GM12878 (cell line): ENCODE measurements around the gene GSG1L. TPM values are rescaled to one million over a fixed set of nuclear protein-coding genes. Genes with fewer than 3 reads are reported as not detected.

Experiments
- ATAC-seq: fragments of 200-7000 bp; cut with Tn5 transposase; 3 replicates; pipeline ENCODE4 v1.9.1; 2020; ENCODE audit warnings: mild to moderate bottlenecking, moderate library complexity
- BruUV-seq: library from RNA; stranded (reverse); fragments of 400-500 nt; replicated peaks from 2 replicates; lab custom pipeline; 2021; lab: Mats Ljungman, UMichigan
- CTCF ChIA-PET: fragments of 300-600 bp; sonication (Branson Sonifier 250); formaldehyde crosslinking; extraction: SDS; loops from one replicate; lab custom pipeline; 2021; ENCODE audit warnings: inconsistent platforms; lab: Yijun Ruan, JAX
- POLR2A ChIA-PET: fragments of 350-600 bp; formaldehyde crosslinking; extraction: SDS; loops from one replicate; lab custom pipeline; 2021; ENCODE audit warnings: inconsistent platforms; lab: Charles Lee
- RAD21 ChIA-PET: fragments of 300-600 bp; sonication (Branson Sonifier 250); formaldehyde crosslinking; loops from one replicate; lab custom pipeline; 2023; ENCODE audit warnings: antibody characterized with exemption; ENCODE audit not compliant: unreplicated experiment; lab: Charles Lee
- SMC1A ChIA-PET: fragments of 300-600 bp; sonication (Branson Sonifier 250); formaldehyde crosslinking; loops from one replicate; lab custom pipeline; 2023; ENCODE audit not compliant: unreplicated experiment, uncharacterized antibody; lab: Charles Lee
- DNase-seq: peaks from one replicate; pipeline ENCODE4 v3.0.0-alpha.2; 2011; ENCODE audit warnings: low read depth, low spot score
- FAIRE-seq: peaks from 3 replicates; lab custom pipeline; 2011; peaks lifted over from hg19 to GRCh38; lab: Jason Lieb, UNC
- H2AFZ ChIP-seq: 2 replicates; pipeline ENCODE4 v1.6.0; 2011; ENCODE audit warnings: low read depth, low read length, control low read depth; ENCODE audit not compliant: control insufficient read depth
- H3K27ac ChIP-seq: 2 replicates; pipeline ENCODE4 v1.5.1; 2011; ENCODE audit warnings: control low read depth; ENCODE audit not compliant: control insufficient read depth, insufficient read depth
- H3K27me3 ChIP-seq, 2 experiments: replicated peaks in 1 of 2; 2 replicates each; pipeline versions ENCODE4 v1.6.0 to v1.6.1; 2011; ENCODE audit warnings: low read length in 1 of 2; ENCODE audit not compliant: control insufficient read depth in 2 of 2, insufficient read depth in 2 of 2
- H3K36me3 ChIP-seq, 2 experiments: 2 replicates each; pipeline ENCODE4 v1.5.1; 2011; ENCODE audit warnings: low read length in 1 of 2; ENCODE audit not compliant: control insufficient read depth in 2 of 2, insufficient read depth in 2 of 2
- H3K4me1 ChIP-seq: 2 replicates; pipeline ENCODE4 v1.6.1; 2011; ENCODE audit warnings: mild to moderate bottlenecking, low read length, moderate library complexity, mixed read lengths; ENCODE audit not compliant: control insufficient read depth, insufficient read depth
- H3K4me2 ChIP-seq: 2 replicates; pipeline ENCODE4 v1.6.0; 2011; ENCODE audit warnings: control low read depth; ENCODE audit not compliant: control insufficient read depth, insufficient read depth
- H3K4me3 ChIP-seq: fragments of 200-600 bp; sonication (generic); 2 replicates; pipeline ENCODE4 v1.5.1; 2016
- H3K79me2 ChIP-seq: 2 replicates; pipeline ENCODE4 v1.6.0; 2011; ENCODE audit warnings: low read length; ENCODE audit not compliant: control insufficient read depth, insufficient read depth
- H3K9ac ChIP-seq: 2 replicates; pipeline ENCODE4 v1.8.0; 2011; ENCODE audit warnings: low read length, control low read depth, mixed read lengths; ENCODE audit not compliant: control insufficient read depth, insufficient read depth
- H3K9me3 ChIP-seq: replicated peaks from 3 replicates; pipeline ENCODE4 v1.5.1; 2011; ENCODE audit warnings: mild to moderate bottlenecking, low read length; ENCODE audit not compliant: control insufficient read depth, insufficient read depth
- H4K20me1 ChIP-seq: 2 replicates; pipeline ENCODE4 v1.6.0; 2011; ENCODE audit not compliant: control insufficient read depth, insufficient read depth
- CEBPB ChIP-seq, 2 experiments: fragments of 150-350 bp in 1 of 2; IDR thresholded peaks; 2 replicates each; pipeline ENCODE4 v1.6.1; 2012 to 2014; ENCODE audit warnings: low read depth in 2 of 2, low read length in 2 of 2, borderline replicate concordance in 1 of 2, inconsistent platforms in 1 of 2
- CHD4 ChIP-seq: fragments of 200-600 bp; sonication (generic); IDR thresholded peaks from 2 replicates; pipeline ENCODE4 v1.6.1; 2016; ENCODE audit warnings: mild to moderate bottlenecking
- EP300 ChIP-seq, 2 experiments: fragments of 150-350 bp in 1 of 2; IDR thresholded peaks; 2 replicates each; pipeline ENCODE4 v1.6.1; 2011 to 2012; ENCODE audit warnings: low read depth in 2 of 2, low read length in 2 of 2, borderline replicate concordance in 1 of 2, improper control_type of control experiment in 1 of 2, inconsistent platforms in 1 of 2; ENCODE audit not compliant: control insufficient read depth in 1 of 2
- IRF4 ChIP-seq: IDR thresholded peaks from 2 replicates; pipeline ENCODE4 v1.6.1; 2011; ENCODE audit warnings: low read depth, low read length
- POLR2AphosphoS2 ChIP-seq: IDR thresholded peaks from 2 replicates; pipeline ENCODE4 v1.6.1; 2011; ENCODE audit warnings: low read depth, mild to moderate bottlenecking, low read length, improper control_type of control experiment, moderate library complexity
- RELA ChIP-seq: fragments of 450-650 bp; IDR thresholded peaks from 2 replicates; pipeline ENCODE4 v1.8.0; 2014; ENCODE audit warnings: borderline replicate concordance; ENCODE audit not compliant: partially characterized antibody
- SMAD1 ChIP-seq: fragments of 450-650 bp; IDR thresholded peaks from 2 replicates; pipeline ENCODE4 v1.6.1; 2018; ENCODE audit warnings: mild to moderate bottlenecking, low read depth; ENCODE audit not compliant: partially characterized antibody
- STAT1 ChIP-seq: fragments of 450-650 bp; conservative IDR thresholded peaks from 2 replicates; pipeline ENCODE4 v1.6.1; 2014; ENCODE audit warnings: antibody characterized with exemption, mild to moderate bottlenecking
- SUPT20H ChIP-seq: IDR thresholded peaks from 2 replicates; pipeline ENCODE4 v1.6.1; 2011; ENCODE audit warnings: low read depth, mild to moderate bottlenecking, low read length, moderate library complexity, borderline replicate concordance; ENCODE audit not compliant: control insufficient read depth
- TBL1XR1 ChIP-seq: IDR thresholded peaks from 2 replicates; pipeline ENCODE4 v1.6.1; 2012; ENCODE audit warnings: low read depth, low read length, improper control_type of control experiment
- YY1 ChIP-seq: IDR thresholded peaks from 2 replicates; pipeline ENCODE4 v1.6.1; 2011; ENCODE audit warnings: low read depth, mild to moderate bottlenecking, low read length
- ZNF217 ChIP-seq: fragments of 450-650 bp; IDR thresholded peaks from 2 replicates; pipeline ENCODE4 v1.6.1; 2017; ENCODE audit warnings: antibody characterized with exemption, mild to moderate bottlenecking
- ZZZ3 ChIP-seq: IDR thresholded peaks from 2 replicates; pipeline ENCODE4 v1.6.1; 2011; ENCODE audit warnings: low read depth; ENCODE audit not compliant: control insufficient read depth, insufficient read length
- WGBS: methylation state at CpG from one replicate; pipeline ENCODE4 v1.1.6; 2016; ENCODE audit warnings: low lambda C conversion rate; ENCODE audit not compliant: insufficient replicate concordance, insufficient coverage; ENCODE audit errors: missing lambda C conversion rate; 5-methylcytosine and 5-hydroxymethylcytosine counted together
- in situ Hi-C: fragments of 300-500 bp; cut with MboI; formaldehyde crosslinking; loops from 9 replicates; pipeline ENCODE4 v1.14.3; 2018; ENCODE audit warnings: mixed read lengths
- intact Hi-C: fragments of 100-400 bp; cut with micrococcal nuclease; formaldehyde crosslinking; loops from one replicate; pipeline ENCODE4 v1.14.2; 2022; ENCODE audit not compliant: unreplicated experiment
- polyA plus RNA-seq, 11 experiments: library from polyadenylated mRNA; depleted of rRNA in 4 of 11; unstranded in 6 of 11; stranded (reverse) in 5 of 11; fragments of >200 nt; fragmentation: Nextera tagmentation in 4 of 11; fragmentation: Illumina TruSeq in 1 of 11; extraction: Ambion mirVana in 4 of 11; extraction: Trizol in 1 of 11; gene quantifications; 1 replicate in 1 of 11; 2 replicates in 10 of 11; pipeline versions ENCODE4 v1.2.1 to v1.2.3, GENCODE V29; 2011 to 2016; ENCODE audit warnings: inconsistent platforms in 2 of 11, missing spikeins in 2 of 11, low read depth in 1 of 11
- total RNA-seq, 4 experiments: library from RNA; depleted of rRNA in 3 of 4; stranded (reverse); fragments of >200 nt in 3 of 4; fragmentation: Illumina TruSeq in 1 of 4; extraction: Trizol in 1 of 4; gene quantifications; 2 replicates each; pipeline versions ENCODE4 v1.2.1 to v1.2.3, GENCODE V29; 2013 to 2021
- TF ChIP-seq, protein P1 (sequence below): fragments of 450-650 bp; IDR thresholded peaks from 2 replicates; pipeline ENCODE4 v1.6.1; 2017; ENCODE audit warnings: mild to moderate bottlenecking

GSG1L gene
- total and polyA plus RNA-seq, 10 of the 15 experiments (the other 5 are each of a cell fraction or from before 2014, with no cell fraction given) = not detected

- CTCF ChIA-PET = interaction anchor here (0.9 to 5.3 kb wide), 4 partner anchors 97 to 429 kb away, joined by 3 to 41 read pairs (median 16); no protein-coding TSS in a partner anchor
- no peak overlapping the region for H3K9ac ChIP-seq
- intact Hi-C loops = no loop called here
- no peaks in the 10 kb centered on the region for H3K79me2 ChIP-seq
- POLR2A ChIA-PET = no interaction called here
- no peaks in the 10 kb centered on the region for H3K36me3 ChIP-seq
- no peaks in the 10 kb centered on the region for H3K4me1 ChIP-seq
- H3K4me3 ChIP-seq = no peak overlapping the region
- no peak overlapping the region for H3K4me2 ChIP-seq
- no peaks in the 10 kb centered on the region for H4K20me1 ChIP-seq
- no peak for TF ChIP-seq CEBPB (IDR thresholded peaks at IDR 0.05; ENCODE audit: borderline replicate concordance in 1 of 2, low read depth in 2 of 2, low read length in 2 of 2)
- no peak for TF ChIP-seq SUPT20H
- no peak for TF ChIP-seq YY1
- TF ChIP-seq ZZZ3 = no peak
- TF ChIP-seq ZNF217 = no peak
- no peak for TF ChIP-seq TBL1XR1
- TF ChIP-seq POLR2AphosphoS2 = no peak
- TF ChIP-seq, protein P1, sequence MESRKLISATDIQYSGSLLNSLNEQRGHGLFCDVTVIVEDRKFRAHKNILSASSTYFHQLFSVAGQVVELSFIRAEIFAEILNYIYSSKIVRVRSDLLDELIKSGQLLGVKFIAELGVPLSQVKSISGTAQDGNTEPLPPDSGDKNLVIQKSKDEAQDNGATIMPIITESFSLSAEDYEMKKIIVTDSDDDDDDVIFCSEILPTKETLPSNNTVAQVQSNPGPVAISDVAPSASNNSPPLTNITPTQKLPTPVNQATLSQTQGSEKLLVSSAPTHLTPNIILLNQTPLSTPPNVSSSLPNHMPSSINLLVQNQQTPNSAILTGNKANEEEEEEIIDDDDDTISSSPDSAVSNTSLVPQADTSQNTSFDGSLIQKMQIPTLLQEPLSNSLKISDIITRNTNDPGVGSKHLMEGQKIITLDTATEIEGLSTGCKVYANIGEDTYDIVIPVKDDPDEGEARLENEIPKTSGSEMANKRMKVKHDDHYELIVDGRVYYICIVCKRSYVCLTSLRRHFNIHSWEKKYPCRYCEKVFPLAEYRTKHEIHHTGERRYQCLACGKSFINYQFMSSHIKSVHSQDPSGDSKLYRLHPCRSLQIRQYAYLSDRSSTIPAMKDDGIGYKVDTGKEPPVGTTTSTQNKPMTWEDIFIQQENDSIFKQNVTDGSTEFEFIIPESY = no peak
- no peak for TF ChIP-seq SMAD1
- no peak for TF ChIP-seq STAT1
- TF ChIP-seq EP300 (IDR thresholded peaks at IDR 0.05; ENCODE audit: borderline replicate concordance in 1 of 2, control insufficient read depth in 1 of 2, low read depth in 2 of 2, low read length in 2 of 2) = no peak
- no peak for TF ChIP-seq RELA
- no peak for TF ChIP-seq CHD4
- TF ChIP-seq IRF4 = no peak
- TF ChIP-seq, all 136 proteins: peak for 0
- in situ Hi-C loops = loop anchor here (25.0 kb wide), 1 partner anchor 432 kb away; no protein-coding TSS in a partner anchor
- DNase-seq = no peak
- ChIA-PET RAD21 (interaction anchor here (1.1 kb wide), 1 partner anchor 149 kb away, joined by 3 read pairs; no protein-coding TSS in a partner anchor), SMC1A (interaction anchor here (0.9 to 1.0 kb wide), 2 partner anchors 33 to 429 kb away, joined by 3 to 5 read pairs; no protein-coding TSS in a partner anchor)
- Histone ChIP-seq H3K9me3 (no peaks in the 10 kb centered on the region), H3K27me3 (peaks cover 3% of the 10 kb centered on the region in 2 experiments; a peak in 3 of 4 replicates), H2AFZ (no peak overlapping the region), H3K27ac (no peak overlapping the region)
- FAIRE-seq = no peak
- no TSS peak for BruUV-seq
- WGBS = 21% methylated on average over 7 of the region's 7 CpGs
- ATAC-seq = no peak
Observed at GRCh38 chr16:28068976-28069375, 5.5 kb upstream of the GSG1L start.
